ENCODE measurements around the gene PEAK1. TPM values are rescaled to one million over a fixed set of nuclear protein-coding genes. Genes with fewer than 3 reads are reported as not detected.
A peak's percentile ranks its signal among the peaks of the same experiment; 100 is the strongest.

Gene PEAK1
- total RNA-seq, 4 donors from 2014 or later: 37.8 to 75.3 (median 55.0) TPM

GRCh38 chr15:77070495-77071304 lies 349.2 kb downstream of the PEAK1 start, which contains the start of gene TSPAN3:
TSS of gene TSPAN3 (minus strand) at chr15:77071109. CDS start at chr15:77070954, 155 bp downstream.
- TF ChIP-seq CTCF (IDR thresholded peaks at IDR 0.05): no peak
- DNase-seq (ENCODE audit: low spot score) (peak; percentile 73), ATAC-seq (ENCODE audit: low FRiP score) (peak; percentile 93)

GRCh38 chr15:77070180-77070494 lies 349.8 kb downstream of the PEAK1 start:
- no peak for DNase-seq (ENCODE audit: low spot score)
- no peak for TF ChIP-seq CTCF (IDR thresholded peaks at IDR 0.05)
- ATAC-seq (ENCODE audit: low FRiP score): no peak

GRCh38 chr15:77069521-77070121 lies 350.3 kb downstream of the PEAK1 start:
- DNase-seq (ENCODE audit: low spot score): no peak
- TF ChIP-seq CTCF (IDR thresholded peaks at IDR 0.05): no peak
- ATAC-seq (ENCODE audit: low FRiP score): no peak

- no peak for TF ChIP-seq CTCF (IDR thresholded peaks at IDR 0.05)
- DNase-seq (ENCODE audit: low spot score): no peak
- ATAC-seq (ENCODE audit: low FRiP score): no peak
Observed at GRCh38 chr15:77068633-77069032, 351.3 kb downstream of the PEAK1 start.

- DNase-seq (ENCODE audit: low spot score): no peak
- TF ChIP-seq CTCF (IDR thresholded peaks at IDR 0.05): no peak
- no peak for ATAC-seq (ENCODE audit: low FRiP score)
Observed at GRCh38 chr15:77067691-77068367, 352.1 kb downstream of the PEAK1 start.

- no peak for TF ChIP-seq CTCF (IDR thresholded peaks at IDR 0.05)
- ATAC-seq (ENCODE audit: low FRiP score) (no peak), DNase-seq (ENCODE audit: low spot score) (no peak)
Observed at GRCh38 chr15:77066971-77067690, 352.8 kb downstream of the PEAK1 start.

Measured in omental fat pad (tissue), 4 donors.